HepG2 (cell line): ENCODE data around the gene GPER1. TPM values are rescaled to one million over a fixed set of nuclear protein-coding genes. Genes with fewer than 3 reads are reported as not detected.
A peak's percentile ranks its signal among the peaks of the same experiment; 100 is the strongest.

Experiments used
- GMEB2 ChIP-seq: IDR thresholded peaks from 2 replicates; pipeline ENCODE4 v1.6.1; 2016; ENCODE audit warnings: missing biosample characterization, missing genetic modification reagents, low read depth
- GPBP1L1 ChIP-seq: sonication (generic); formaldehyde crosslinking; IDR thresholded peaks from 2 replicates; pipeline ENCODE4 v1.5.0; 2020; ENCODE audit warnings: mild to moderate bottlenecking, missing genetic modification reagents
- HNF1A ChIP-seq, 2 experiments: sonication (generic) in 1 of 2; formaldehyde crosslinking in 1 of 2; IDR thresholded peaks; 2 replicates each; pipeline versions ENCODE4 v1.4.0 to v1.6.1; 2016 to 2020; ENCODE audit warnings: borderline replicate concordance in 1 of 2, low read depth in 1 of 2, mild to moderate bottlenecking in 1 of 2, missing genetic modification reagents in 1 of 2
- PHF21A ChIP-seq: sonication (generic); formaldehyde crosslinking; IDR thresholded peaks from 2 replicates; pipeline ENCODE4 v1.5.0; 2020; ENCODE audit warnings: mild to moderate bottlenecking, missing genetic modification reagents
- PPARG ChIP-seq: conservative IDR thresholded peaks from 2 replicates; pipeline ENCODE4 v1.6.1; 2016; ENCODE audit warnings: missing biosample characterization, missing genetic modification reagents
- SNAPC2 ChIP-seq: sonication (generic); formaldehyde crosslinking; IDR thresholded peaks from 2 replicates; pipeline ENCODE4 v1.8.1; 2022; ENCODE audit warnings: mild to moderate bottlenecking, missing genetic modification reagents
- TCF12 ChIP-seq, 2 experiments: fragments of 450-650 bp in 1 of 2; sonication (generic) in 1 of 2; formaldehyde crosslinking in 1 of 2; IDR thresholded peaks; 2 replicates each; pipeline versions ENCODE4 v1.6.1 to v1.8.0; 2017 to 2022; ENCODE audit warnings: antibody characterized with exemption in 1 of 2, mild to moderate bottlenecking in 1 of 2, missing genetic modification reagents in 1 of 2, moderate library complexity in 1 of 2
- TOPORS ChIP-seq: sonication (generic); formaldehyde crosslinking; IDR thresholded peaks from 2 replicates; pipeline ENCODE4 v1.8.0; 2023; ENCODE audit warnings: mild to moderate bottlenecking, missing genetic modification reagents
- ZNF572 ChIP-seq: sonication (generic); formaldehyde crosslinking; IDR thresholded peaks from 2 replicates; pipeline ENCODE4 v1.5.1; 2020; ENCODE audit warnings: mild to moderate bottlenecking, missing genetic modification reagents
- ZNF609 ChIP-seq: sonication (generic); formaldehyde crosslinking; IDR thresholded peaks from 2 replicates; pipeline ENCODE4 v1.4.0; 2020; ENCODE audit warnings: mild to moderate bottlenecking, missing genetic modification reagents, borderline replicate concordance
- ZNF768 ChIP-seq: sonication (generic); formaldehyde crosslinking; IDR thresholded peaks from 2 replicates; pipeline ENCODE4 v1.4.0; 2020; ENCODE audit warnings: missing genetic modification reagents
- ZXDC ChIP-seq: sonication (generic); formaldehyde crosslinking; IDR thresholded peaks from 2 replicates; pipeline ENCODE4 v1.5.0; 2020; ENCODE audit warnings: mild to moderate bottlenecking, missing genetic modification reagents
- polyA plus RNA-seq, 8 experiments: library from polyadenylated mRNA; depleted of rRNA in 3 of 8; stranded (reverse) in 7 of 8; unstranded in 1 of 8; fragments of >200 nt; fragmentation: Illumina TruSeq in 4 of 8; extraction: Trizol in 4 of 8; gene quantifications; 2 replicates each; pipeline versions ENCODE4 v1.2.1 to v1.2.3, GENCODE V29; 2011 to 2016; ENCODE audit warnings: low read depth in 4 of 8, missing spikeins in 1 of 8, mixed read lengths in 1 of 8; ENCODE audit not compliant: insufficient read depth in 1 of 8
- total RNA-seq, 5 experiments: library from RNA; depleted of rRNA; stranded (reverse); fragments of >200 nt; fragmentation: Illumina TruSeq; extraction: Trizol; gene quantifications; 2 replicates each; pipeline ENCODE4 v1.2.3, GENCODE V29; 2016; ENCODE audit warnings: low read depth in 1 of 5

The GPER1 gene
- total and polyA plus RNA-seq, 2 of the 13 experiments (the other 11 are each of a cell fraction or from before 2014, with no cell fraction given) = 12.7 to 19.7 TPM

- TF ChIP-seq HNF1A (IDR thresholded peaks at IDR 0.05; ENCODE audit: low read depth) = no peak
- 0 out of 2 replicates have a peak, but pooled peaks have one; percentile 15 for TF ChIP-seq HNF1A (CRISPR knock-in tag; IDR thresholded peaks at IDR 0.05; ENCODE audit: borderline replicate concordance)
- 0 out of 2 replicates have a peak, but pooled peaks have one; percentile 37 for TF ChIP-seq TOPORS (CRISPR knock-in tag)
- peak; percentile 38; the same call in 1 of the 2 replicates for TF ChIP-seq ZNF768 (CRISPR knock-in tag)
- 0 out of 2 replicates have a peak, but pooled peaks have one; percentile 19 for TF ChIP-seq PPARG
- TF ChIP-seq PHF21A = peak; percentile 13; the same call in 1 of the 2 replicates
- TF ChIP-seq ZNF609 (CRISPR knock-in tag) = no peak
- TF ChIP-seq ZNF572 (CRISPR knock-in tag) = no peak
- TF ChIP-seq ZXDC (CRISPR knock-in tag) = no peak
- TF ChIP-seq GMEB2 (CRISPR knock-in tag) = no peak
- 0 out of 2 replicates have a peak, but pooled peaks have one; percentile 40 for TF ChIP-seq SNAPC2 (CRISPR knock-in tag)
- TF ChIP-seq GPBP1L1 (CRISPR knock-in tag) = no peak
- no peak for TF ChIP-seq TCF12 (IDR thresholded peaks at IDR 0.05)
- TF ChIP-seq TCF12 (CRISPR knock-in tag; IDR thresholded peaks at IDR 0.05) = 0 out of 2 replicates have a peak, but pooled peaks have one; percentile 30
Measured at GRCh38 chr7:1043552-1044188, 44.2 kb upstream of the GPER1 start (continued).
